Right renal cortex interstitium (tissue), 3 donors: ENCODE measurements around the gene EHD3. TPM values are rescaled to one million over a fixed set of nuclear protein-coding genes. Genes with fewer than 3 reads are reported as not detected.

ENCODE experiments used
- DNase-seq, 3 donors: peaks; one replicate each; pipeline ENCODE4 v3.0.0-alpha.2; 2013; ENCODE audit warnings: low read depth in 3 of 3, low spot score in 2 of 3
- polyA plus RNA-seq, 3 donors: library from polyadenylated mRNA; unstranded; fragments of 120-200 nt; gene quantifications; one replicate each; pipeline ENCODE4 v1.2.1, GENCODE V29; 2013; ENCODE audit not compliant: insufficient read length in 3 of 3

The EHD3 gene
- polyA plus RNA-seq, 3 donors = 33.3 to 49.4 (median 38.6) TPM

DNA sequence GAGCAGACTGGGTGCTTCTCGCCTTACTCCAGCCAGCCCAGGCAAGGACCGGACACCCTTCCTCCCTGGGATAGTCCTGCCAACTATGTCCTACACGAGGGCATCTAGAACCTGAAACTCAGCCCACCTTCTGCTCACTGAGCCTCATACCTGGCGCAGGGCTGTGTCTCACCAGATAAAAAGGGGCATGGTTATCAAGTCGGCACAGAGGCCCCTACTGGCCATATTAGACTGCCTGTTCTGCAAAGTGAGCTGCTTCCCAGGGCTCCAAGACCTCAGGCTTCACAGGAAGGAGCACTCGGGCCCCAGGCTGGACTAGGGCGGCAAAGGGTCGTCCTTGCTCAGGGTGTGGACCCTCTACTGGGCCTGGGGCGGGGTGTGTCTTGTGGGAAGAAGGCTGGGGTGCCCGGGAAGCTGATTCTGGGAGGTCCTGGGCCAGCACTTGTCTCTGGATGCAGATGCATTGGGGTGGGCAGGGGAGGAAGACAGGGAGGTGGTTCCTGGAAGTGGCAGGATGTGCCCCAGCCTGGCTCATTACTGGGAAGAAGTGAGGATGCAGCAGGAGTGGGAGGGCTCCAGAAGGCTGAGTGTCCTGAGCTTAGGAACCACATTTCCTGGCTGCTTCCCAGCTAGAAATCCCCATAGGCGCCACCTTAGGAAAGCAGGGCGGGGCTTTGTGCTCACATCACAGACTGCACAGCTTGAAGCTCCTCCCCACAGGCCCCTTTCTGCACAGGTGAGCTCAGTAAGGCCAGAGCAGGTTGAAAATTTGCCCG lies 19.6 kb downstream of the EHD3 start:
- no peak for DNase-seq

DNA sequence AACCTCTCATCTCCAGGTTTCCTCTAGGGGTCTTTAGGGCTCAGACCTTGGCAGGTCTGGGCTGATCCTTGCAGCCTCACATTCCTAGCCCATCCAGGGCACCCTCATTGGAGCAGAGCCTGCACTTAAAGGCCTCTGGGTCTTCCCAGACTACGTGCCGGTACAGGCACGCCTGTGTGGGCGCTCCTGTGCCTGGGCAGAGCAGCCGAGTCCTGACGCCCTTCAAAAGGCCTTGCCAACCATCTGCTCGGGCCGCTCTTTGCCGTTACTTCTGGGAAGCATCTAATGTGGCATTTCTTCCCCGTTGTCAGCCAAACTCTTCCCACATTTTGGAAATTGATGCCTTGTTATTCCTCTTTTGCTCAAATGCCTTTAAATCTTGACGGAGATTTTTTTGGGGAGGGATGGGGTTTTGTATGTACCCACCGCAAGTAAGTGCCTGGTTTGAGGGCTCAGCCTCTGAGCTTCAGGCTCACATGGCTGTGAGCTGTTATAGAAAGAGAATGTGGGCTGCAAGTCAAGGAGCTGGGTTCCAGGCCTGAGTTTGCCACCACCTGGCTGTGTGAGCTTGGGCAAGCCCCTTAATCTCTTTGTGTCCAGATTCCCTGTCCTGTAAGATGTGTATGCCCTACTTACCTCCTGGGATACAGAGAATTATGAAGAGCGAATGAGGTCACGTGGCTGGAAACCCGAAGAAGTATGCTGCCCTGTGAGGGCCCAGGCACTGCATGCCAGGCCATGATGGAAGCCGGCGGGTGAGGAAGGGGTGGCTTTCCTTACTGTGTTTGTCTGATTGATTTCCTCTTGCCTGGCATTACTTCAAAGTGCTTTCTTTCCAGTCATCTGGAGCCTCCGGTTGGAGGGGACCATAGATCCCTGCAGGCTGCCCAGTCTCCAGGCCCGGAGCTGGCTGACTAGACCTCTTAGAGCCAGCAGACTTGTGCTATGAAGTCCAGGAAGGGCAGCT lies 20.6 kb downstream of the EHD3 start:
- no peak for DNase-seq

DNA sequence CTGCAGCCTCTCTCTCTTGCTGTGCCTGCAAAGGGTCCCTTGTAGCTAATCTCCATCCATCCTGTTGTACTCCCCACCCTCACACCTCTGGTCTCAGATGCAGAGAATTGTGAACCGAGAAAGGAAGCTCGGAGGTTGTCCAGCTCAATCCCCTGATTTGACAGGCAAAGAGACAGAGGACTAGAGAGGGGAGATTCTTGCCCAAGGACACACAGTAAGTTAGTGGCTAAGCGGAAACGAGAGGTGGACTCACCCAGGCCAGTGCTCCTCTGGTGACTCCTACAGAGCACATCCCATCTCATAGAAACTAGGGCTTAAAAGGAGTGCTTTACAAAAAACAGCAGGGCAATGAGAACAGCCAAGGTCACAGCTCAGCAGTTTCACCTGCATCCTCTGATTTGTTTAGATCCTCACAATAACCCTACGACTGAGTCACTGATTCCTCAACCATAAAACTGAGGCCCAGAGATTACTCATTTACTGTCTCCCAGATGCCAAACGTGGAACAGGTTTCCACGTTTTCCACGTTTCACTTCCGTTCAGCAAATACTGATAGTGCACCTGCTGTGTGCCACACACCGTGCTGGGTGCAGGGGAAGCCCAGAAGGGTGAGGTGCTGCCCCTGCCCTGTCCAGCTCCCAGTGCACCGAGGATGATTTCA lies 22.1 kb downstream of the EHD3 start:
- DNase-seq = no peak

DNA sequence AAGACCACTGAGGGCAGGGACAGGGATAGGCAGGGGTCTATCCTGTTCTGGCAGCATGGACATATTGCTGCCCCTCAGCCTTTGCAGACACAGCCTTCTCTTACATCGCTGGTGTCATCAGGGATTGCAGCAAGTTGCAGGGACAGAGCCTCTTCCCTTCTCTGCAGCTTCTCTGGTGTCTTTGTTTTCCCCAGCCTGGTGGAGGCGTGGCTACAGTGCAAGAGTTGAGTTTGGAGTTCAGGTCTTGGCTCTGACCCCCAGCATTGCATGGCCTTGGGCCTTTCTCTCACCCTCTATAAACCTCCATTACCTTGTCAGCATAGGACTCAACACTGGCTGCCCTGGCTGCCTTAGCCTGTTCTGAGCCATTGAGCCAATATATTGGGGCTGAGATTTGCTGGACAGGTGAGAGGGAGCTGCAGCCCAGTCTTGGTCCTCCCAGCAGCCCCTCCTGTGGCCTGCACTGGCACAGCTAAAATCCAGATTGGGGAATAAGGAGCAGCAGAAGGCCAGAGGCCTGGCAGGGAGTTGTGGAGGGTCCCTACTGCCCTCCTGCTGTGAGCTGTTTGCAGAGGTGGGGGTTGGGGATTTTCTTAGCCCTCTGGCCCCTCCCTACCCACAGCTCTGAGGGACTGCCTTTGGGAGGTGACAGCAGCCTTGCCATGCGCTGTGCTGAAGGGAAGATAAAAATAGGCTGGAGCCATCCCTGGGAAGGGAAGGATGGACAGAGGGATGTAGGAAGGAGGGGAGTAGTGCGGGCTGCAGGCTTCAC lies 22.8 kb downstream of the EHD3 start:
- DNase-seq = no peak

DNA sequence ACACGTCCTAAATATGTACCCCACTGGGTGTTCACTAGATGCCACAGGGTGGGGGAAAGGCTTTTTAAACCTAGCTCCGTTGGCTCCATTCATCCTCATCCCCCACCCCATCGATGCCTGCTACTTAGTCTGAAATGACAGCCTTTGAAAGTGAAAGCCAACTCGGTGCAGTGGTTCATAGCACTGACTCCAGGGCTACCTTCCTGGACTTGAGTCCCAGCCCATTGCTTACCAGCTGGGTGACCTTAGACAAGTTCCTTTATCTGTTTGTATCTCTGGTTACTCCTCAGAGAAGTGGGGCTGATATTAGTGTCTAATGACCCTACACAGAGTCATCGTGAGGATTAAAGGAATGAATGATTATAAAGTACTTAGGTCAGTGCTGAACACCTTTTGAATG lies 24.4 kb downstream of the EHD3 start:
- DNase-seq = no peak

DNA sequence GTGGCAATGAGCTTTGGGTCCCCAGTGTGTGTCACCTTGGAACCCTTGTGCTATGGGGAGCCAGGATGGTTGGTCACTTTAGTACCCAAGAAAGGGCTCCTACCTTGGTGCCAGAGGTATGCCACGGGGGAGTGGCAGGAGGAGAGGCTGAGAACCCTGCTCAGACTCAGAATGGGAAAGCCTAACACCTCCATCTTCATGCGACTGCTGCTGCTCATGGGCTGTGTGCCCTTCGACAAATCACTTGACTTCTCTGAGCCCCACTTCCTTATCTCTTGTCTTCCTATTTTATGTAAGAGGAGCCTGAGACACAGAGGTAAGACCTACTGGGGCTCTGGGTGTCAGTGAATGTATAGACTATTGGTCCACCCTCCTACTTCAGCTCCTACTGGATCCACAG lies 25.1 kb downstream of the EHD3 start:
- no peak for DNase-seq

DNA sequence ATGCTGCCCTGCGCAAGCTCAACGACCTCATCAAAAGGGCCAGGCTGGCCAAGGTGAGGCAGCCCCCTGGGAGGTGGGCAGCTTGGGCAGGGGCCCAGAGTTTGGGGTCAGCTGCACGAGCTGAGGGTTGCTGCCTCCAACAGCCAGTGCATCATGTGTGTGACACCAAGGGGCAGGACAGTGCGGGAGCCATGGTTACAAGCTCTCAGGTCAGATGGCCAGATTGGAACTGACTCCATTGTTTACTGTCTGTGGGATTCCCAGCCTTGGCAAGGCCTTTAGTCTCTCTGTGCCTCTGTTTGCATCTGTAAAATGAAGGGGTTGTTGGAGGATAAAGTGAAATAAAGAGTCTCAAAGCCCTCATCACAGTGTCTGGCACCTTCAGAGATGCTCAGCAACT lies 26.9 kb downstream of the EHD3 start:
- no peak for DNase-seq

DNA sequence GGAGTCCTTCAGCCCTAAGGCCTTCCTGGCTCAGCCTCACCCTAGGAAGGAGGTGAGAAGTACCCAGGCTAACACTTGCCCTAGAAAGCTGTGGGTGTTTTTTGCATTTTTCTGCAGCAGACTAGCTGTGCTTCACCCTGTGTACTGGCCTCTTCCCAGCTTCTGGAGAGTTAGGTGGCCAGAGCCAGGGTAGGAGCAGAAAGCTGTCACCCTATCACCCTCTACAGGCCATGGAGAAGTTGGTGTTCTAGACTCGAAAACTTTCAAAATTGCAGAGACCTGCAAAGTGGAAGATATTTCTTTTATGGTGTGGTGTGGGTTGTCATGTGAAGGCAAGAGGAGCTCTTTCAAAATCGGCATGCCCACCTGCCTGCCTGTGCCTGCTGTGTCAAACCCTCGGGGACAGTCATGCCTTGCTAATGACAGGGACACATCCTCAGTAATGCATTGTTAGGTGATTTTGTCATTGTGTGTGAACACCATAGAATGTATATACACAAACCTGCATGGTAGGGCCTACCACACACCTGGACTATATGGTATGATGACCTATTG lies 29.8 kb downstream of the EHD3 start:
- no peak for DNase-seq

DNA sequence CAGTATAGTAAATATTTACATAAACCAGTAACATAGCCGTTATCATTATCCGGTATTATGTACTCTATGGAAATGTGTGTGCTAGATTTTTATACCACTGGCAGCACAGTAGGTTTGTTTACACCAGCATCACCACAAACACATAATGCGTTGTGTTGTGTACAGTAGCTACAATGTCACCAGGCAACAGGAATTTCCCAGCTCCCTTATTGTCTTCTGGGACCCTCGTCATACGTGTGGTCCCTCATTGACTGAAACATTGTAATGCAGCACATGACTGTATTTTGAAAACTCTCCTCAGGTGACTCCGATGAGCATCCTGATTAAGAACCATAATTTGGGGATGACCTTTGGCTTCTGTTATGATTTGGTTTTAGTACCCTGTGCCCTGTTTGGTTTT lies 31.3 kb downstream of the EHD3 start:
- no peak for DNase-seq

DNA sequence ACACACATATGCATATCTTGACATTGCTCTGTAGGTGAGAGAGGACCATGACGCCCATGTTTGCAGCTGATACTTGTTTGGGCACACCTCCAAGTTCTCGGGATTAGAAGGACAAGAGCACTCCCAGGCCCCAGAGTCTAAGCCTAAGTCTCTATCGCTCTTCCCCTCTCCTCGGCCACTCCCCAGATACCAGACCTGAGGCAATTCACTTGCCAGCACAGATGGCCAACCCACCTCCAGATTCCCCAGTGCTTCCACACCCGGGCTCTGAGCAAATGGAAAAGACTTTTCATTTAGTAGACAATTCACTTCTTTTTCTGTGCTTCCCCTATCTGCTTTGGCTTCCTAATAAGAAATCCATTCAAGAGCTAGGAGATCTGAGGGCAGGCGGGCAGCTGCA lies 32.9 kb downstream of the EHD3 start:
- DNase-seq = no peak

DNA sequence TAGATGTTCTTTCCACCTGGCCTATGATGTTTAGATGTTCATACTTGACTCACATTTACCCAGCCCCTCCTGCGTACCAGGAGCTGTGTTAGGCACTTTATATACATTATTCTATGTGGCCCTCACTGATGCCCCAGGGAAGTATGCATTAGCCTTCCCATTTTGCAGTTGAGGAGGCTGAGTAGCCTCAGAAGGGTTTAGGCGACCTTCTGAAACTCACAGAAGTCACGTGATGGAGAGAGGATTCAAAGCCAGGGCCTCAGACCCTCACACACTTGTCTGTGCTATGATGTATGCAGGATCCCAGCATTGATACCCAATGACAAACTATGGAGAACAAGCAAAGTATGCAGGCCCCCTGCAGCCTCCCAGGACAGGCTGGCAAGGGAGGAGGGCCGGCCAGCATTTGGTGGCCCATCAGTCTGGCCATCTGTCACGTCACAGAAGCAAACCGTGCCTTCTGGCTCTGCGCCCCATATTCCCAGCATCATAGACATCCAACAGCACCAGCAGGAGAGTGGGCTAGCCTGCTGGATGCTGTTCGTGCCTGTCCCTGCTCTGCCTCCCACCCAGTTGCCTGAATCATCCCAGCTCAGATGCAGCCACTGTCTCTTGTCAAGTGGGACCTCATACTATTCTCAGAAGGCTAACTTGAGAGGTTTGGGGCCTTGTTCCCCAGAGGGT lies 33.6 kb downstream of the EHD3 start:
- no peak for DNase-seq

DNA sequence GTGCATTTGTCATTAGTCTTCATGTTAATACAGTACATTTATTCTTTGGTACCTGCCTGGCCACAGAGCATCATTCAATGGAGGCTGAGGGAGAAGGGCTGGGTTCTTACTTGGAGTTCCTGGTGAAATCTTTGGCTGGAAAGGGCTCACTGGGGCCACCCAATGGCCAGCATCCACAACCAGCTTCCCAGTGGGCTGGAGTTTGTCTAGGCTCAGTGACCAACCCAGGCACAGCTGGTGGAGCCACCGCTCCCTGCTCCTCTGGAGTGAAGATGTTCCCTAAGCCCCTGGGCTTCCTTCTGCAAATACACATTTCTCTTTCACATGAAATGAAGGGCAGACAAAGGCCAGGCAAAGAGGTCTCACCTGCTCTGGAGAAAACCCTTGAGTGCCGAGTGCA lies 34.4 kb downstream of the EHD3 start:
- DNase-seq = no peak

DNA sequence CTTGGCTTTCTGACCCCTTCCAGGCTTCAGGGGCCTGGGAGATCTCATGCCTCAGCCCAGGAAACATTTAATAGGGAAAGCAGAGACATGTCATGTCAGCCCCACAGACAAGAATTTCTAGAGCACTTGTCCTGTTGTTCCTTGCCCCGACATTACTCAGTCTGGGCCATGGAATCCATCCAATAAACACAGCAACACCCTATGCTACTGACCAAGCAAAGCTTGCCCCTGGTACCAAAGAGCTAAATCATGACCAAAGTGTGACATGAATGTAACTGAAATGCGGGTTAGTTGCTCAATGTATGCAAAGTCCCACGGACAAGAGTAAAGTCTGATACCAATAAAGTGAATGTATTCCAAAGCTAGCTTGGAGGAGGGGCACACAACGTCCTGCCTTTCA lies 35.1 kb downstream of the EHD3 start:
- DNase-seq = no peak

DNA sequence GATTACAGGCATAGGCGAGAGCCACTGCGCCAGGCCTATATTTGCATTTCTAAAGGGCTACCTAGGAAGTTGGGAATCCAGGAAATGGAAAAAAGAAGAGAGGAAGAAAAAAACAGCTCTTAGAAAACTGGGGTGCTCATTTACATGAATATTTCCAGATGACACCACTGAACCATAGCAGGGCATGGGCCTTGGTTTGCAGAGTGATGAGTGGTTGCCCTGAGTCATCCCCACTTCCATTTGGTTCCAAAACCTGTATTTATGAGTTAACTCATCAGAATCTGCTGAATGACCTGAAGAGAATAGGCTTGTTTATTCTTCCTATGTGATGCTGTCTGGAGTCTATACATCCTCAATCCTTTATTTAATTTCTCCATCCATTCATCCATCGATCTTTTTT lies 36.2 kb downstream of the EHD3 start:
- no peak for DNase-seq

DNA sequence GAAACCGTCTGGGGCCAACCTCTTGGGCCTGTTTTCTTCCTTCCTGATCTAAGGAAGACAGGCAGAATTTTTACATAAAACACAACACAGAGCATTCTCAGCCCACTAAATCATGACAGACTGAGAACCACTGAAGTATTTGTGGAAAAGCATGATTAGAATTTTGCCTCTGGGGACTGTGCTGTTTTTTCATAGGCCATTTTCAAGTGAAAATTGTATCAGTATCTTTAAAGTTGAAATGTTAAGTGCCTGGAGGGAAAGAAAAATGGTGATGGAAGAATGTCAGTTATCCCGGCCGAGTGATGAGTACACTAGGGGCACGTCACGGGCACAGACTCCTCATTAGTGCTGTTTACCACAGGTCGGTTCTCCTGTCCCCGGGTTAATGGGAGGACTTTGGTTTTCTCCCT lies 36.9 kb downstream of the EHD3 start:
- no peak for DNase-seq

DNA sequence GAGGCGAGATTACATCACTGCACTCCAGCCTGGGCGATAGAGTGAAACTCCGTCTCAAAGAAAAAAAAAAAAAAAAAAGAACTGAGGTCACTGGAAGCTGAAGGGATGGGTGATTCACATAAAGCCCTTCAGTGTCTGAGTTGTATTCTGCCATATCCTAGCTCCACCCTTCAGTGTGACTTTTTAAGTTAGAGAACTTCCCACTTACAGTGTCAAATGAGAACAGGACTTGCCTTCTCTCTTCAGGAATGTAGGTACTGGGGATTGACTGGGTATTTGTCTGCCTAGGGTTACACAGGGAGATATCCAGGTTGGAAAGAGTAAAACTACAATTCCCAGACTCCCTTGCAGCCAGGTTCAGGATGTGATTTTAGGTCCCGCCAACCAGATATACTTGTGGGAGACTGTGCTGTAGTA lies 37.9 kb downstream of the EHD3 start:
- no peak for DNase-seq

DNA sequence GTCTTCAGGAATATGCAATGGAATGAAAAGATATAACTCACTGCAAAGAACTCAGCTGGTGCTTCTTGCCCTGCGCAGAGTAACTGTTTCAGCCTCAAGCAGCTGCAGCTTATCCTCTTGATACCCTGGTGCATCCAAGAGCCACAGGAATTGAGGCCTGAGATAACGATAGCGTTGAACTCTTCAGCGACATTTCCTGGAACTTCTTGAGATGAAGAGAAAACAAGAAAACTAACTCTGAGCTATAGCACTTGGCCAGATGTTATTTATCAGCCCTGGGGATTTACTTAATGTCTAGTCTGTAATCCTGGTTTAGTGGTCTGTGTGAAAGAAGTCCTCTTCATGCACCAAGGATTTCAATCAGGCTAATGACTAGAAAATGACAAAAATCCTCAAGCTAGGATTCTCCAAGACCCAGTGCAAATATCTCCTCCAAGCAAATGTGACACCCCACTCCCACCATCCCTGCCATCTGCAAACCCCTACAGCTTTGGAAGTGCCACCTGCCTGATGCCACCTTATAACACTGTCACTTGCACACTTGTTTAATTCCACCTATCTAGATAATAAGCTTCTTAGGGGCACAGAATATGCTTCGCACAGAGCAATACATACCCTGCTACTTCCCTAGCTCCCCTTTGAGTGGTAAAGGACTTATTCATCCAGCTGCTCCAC lies 40.6 kb downstream of the EHD3 start:
- DNase-seq = peak; percentile 26 to 47 (median 27)

DNA sequence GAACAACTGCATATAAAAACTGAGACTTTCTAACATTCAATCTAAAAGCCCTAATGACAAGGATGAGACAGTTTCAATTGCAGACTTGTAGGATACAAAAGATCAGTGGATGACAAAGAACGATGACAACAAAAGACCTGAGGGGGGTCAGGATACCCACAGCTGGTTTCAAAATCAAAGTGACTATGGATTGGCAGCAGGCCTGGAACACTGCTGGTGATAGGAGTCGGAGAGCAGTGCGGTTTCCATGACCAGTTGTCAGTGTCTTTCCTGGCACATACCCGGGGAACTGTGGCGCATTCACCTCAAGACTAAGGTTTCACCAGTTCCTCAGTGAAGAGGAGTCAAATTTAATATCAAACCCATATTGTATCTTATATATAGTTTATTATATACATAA lies 42.0 kb downstream of the EHD3 start:
- DNase-seq = no peak

DNA sequence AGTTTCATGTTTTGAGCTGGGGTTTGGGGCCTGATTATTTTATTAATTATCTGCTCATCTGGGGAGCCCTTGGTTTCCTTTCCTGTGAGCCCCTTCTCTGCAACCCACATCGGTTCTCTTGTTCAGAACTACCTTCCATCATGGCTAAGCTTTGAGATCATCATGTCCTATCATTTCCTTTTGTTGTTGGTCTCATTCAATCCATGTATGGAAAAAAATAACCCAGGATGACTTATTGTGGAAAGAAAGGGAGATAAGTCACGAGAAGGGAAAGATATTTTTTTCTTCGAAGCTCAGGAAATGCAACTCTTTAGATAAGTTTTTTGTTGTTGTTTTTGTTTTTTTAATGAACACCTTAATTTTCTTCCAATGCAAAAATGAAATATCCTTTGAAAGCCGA lies 43.7 kb downstream of the EHD3 start:
- no peak for DNase-seq
